OCI-LY7 (cell line): ENCODE results near the gene SLC25A21.

Source experiments
- CTCF ChIP-seq: fragments of 200-600 bp; sonication (generic); conservative IDR thresholded peaks from 2 replicates; pipeline ENCODE4 v1.5.1; 2014; ENCODE audit warnings: mild to moderate bottlenecking, antibody characterized with exemption, low read length, moderate library complexity, mixed read lengths
- EZH2phosphoT487 ChIP-seq: fragments of 200-600 bp; sonication (generic); IDR thresholded peaks from 2 replicates; pipeline ENCODE4 v1.6.1; 2018; ENCODE audit warnings: low read depth, borderline replicate concordance, mild to moderate bottlenecking, mixed run types, antibody characterized with exemption, low read length, moderate library complexity, mixed read lengths

GRCh38 chr14:37118673-37119366, 53.6 kb downstream of the SLC25A21 start:
- TF ChIP-seq EZH2phosphoT487 (no peak), CTCF (no peak)
